ENCODE data around the gene PIK3R1.
A peak's percentile ranks its signal among the peaks of the same experiment; 100 is the strongest.

The PIK3R1 gene

DNA sequence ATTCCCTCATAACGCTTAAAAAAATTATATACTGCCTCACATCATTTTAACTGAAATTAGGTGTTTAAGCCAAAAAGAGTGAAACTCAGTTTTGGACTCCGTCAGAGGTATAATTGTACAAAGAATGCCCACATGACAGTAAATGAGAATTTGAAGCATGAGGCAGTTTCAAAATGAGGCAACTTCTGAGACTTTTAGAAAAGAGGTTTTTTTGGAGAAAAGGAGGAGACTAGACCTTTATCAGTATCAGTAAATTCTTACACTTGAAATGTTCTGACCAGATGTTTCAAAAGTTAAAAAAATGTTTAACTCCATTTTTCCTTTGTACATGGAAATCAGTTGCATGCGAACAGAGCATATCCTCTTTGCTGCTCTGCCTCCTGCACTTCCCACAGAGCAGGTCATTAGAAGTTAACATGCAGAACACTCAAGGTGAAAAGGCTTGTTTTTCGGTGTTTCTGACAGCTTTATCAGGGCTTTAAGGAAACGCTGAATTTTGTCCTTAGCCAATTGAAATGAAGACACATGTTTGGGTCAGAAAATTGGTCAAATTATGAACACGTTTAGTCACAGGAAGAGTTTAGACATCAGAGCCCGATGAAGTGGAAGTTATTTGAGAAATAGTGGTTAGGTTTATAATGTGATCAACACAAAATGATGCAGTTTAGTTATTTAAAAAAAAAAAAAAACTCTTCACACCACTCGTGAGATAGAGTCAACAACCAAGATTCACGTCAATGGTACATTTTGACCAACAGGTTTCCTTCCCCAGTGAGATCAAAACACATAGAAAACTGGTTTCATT lies 59.5 kb downstream of the PIK3R1 start:
- DNase-seq, result no peak

DNA sequence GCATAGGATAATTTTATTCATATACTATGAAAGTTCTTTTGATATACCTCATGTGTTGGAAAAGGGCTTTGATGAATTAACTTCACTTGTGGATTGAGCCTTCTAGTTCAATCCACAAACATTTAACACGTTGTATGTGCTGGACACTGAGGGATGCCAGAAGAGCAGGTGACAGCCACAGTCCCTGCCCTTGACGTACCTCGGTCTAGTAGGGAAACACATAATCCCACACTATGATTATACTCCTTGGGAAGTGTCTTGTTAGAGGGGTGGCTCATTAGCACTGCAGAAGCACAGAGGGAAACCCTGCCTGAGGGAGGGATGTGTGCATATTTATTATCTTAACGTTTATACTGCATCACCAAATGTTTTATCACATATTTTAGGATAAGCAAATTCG lies 61.2 kb downstream of the PIK3R1 start:
- DNase-seq, result no peak

DNA sequence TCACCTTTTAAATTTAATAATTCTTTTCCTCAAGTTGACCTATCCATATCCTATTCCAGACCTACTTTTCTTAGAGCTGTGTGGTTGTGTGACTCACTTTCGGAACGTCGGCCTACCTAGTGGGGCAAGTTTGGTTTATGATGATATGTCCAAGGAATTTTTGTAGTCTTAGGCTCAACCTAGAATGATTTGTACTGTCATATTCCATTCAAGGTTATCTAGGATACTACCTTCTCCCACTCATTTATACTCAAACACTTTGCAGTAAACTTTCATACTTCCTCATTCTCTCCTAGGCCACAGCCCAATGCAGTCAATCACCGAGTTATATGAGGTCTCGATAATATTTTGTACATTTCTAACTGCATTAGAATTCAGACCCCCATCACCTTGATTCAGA lies 61.9 kb downstream of the PIK3R1 start:
- no peak for DNase-seq

DNA sequence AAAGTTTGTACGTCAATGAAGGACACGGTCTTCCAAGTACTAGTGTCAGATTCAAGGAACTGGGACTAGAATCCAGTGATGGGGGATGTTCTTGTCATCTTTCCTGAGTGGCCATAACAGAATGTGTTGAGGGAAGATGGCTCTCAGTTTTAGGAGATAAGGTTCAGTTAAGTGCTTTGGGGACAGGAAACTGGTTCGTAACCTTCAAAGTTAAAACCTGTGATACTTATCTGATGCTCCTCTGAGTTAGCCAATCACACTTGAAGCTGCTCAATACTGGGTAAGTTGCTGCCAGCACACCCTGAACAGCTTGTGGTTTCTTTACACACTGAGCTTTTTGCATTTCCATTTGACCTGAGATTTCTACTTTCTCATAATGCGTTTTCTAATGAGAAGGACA lies 64.4 kb downstream of the PIK3R1 start:
- DNase-seq, result no peak

- no peak for DNase-seq
Observed at GRCh38 chr5:68282001-68282400, 66.4 kb downstream of the PIK3R1 start.

GRCh38 chr5:68283766-68284165 lies 68.2 kb downstream of the PIK3R1 start:
- DNase-seq, result no peak

DNA sequence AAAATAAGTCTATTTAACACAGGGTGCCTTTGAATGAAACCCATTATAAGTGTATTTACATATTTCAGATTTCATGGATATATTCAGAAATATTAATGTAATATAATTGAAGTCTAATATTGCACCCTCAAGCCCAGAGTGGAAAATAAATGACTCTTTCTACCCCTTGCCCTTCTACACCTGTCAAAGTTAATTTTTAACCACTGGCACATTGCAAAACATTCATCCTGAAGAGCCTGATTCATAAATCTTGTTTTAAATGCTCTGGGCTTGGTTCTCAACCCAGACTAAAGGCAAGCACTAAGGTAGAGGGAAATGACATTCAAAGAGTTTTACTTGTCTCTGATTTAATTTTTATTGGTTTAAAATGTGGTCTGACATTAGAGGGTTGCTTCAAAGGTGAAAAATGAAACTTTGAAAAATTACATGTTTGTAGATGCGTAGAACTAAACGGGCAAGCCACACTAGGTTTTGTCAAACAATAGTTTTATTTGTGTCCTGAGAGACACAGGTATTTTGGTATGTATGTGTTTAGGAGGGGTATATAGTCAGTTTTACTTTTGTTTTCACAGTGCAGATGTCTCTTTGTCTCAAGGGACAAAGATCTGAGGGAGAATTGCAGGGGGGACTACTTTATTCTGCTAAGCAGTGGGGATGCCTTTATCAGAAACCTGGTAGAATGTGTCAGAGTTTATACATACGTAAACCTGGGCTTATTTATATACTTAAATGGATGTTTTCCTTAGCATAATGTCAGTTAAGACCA lies 69.7 kb downstream of the PIK3R1 start:
- DNase-seq, result no peak

DNA sequence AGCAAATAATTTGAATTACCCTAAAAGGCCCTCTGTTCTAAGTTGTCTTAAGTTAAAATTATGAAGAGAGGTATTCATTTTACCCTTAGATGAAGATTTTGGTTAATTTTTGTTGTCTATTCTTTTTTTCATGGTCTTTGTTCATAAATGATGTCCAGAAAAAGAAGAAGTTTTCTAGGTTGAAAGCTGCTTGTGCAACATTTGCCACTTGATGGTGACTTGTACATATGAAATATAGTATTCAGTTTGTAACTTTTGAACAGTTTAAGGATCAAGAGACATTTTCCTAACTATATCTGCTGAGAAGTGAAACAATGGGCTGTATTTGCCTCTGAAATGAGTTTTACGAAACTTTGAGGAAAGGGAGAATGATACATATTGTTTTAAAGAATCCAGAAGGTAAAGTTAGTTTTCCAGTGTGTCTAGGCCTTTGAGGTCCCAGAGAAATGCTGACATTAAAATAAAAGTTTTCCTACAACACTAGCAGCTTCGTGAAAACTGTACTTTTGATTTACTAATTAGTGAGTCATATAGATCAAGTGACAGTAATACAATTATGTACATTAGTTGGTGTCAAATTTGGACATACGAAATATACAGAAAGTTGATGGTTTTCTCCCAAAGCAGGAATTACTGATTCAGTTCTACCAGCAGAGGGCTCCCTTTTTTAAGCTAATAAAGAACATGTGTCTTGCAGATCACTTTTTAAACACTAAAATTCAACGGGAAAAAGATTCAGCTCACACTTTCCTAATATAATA lies 70.5 kb downstream of the PIK3R1 start:
- DNase-seq, result peak; percentile 23 to 36

DNA sequence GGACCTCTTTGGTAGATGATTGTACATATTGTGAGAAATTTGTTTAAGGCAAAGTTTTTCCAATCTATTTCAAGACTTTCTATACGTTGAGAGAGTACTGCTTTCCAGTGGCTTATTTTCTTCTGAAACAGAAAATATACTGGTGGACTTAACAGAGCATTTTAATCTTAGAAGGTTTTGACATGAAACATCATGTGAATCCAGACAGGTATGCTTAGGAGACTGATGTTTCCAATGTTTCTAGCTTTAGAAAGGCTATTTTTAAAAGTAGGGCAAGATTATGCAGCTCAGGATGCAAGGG lies 71.0 kb downstream of the PIK3R1 start:
- no peak for DNase-seq

DNA sequence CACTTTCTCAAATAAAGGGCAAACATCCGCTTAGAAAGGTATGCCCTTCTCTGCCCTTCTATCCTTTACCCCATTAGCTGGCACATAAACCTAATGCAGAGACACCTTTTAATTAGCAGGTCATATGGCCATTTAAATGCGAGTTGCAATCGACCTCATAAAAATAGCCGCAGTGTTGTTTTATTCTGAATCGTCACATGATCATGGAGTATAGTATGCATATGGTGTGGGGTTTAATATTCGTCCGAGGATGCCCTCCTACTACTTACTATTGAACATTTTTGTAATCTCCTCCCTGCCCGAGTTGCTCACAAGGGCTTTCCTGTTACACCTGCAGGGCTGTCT lies 72.0 kb downstream of the PIK3R1 start:
- no peak for DNase-seq

DNA sequence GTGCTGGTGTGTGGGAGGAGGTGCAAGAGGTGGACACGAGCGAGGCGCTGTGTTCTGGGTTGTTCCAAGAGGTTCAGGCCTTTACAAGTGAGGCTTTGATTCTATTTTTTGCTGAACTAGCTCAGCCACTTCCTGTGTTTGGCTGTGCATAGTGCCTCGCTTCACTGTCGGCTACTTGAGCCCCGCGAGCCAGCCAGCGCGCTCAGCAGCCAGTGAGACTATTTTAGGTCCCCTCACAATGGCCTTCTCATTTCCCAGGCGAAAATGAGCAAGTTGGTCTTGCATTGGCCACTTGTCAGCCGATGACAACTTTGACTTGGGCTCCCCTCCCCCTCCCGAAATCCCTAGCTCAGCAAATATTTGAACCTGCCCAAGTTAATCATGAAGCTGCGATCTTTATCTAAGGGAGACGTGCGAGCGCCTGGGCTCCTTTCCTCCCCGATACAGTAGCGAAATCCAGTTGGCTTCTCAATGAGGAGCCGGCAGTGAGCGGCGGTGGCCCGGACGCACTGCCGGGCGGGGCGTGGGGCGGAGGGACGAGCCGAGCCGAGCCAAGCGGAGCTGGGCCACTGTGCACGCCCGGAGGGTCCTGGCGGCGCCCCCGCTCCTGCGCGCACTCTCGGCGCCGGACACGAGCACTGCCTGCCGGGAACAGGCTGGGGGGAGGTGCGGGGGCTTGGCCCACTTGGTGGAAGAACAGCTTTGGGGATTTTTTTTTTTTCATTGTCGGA lies 72.6 kb downstream of the PIK3R1 start:
- no peak for DNase-seq

DNA sequence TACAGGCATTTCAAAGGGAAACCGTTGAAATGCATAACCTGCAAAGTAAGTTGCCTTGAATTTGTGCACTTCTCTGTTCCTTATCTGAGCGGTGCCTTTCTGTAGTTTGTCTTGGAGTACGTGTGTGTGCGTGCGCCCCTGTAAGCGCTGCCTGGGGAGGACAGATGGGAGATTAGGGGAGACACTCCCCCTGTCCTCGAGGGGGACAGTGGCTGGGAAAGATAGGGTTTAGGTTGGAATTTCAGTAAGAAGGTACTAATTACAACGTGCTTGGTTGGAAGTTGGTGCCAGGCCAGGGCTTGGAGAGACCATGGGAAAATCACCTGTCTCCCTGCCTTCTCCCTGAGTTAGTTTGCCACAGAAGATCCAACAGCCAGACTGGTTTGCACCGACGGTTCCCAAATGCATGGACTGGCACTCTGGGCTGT lies 73.2 kb downstream of the PIK3R1 start:
- no peak for DNase-seq

DNA sequence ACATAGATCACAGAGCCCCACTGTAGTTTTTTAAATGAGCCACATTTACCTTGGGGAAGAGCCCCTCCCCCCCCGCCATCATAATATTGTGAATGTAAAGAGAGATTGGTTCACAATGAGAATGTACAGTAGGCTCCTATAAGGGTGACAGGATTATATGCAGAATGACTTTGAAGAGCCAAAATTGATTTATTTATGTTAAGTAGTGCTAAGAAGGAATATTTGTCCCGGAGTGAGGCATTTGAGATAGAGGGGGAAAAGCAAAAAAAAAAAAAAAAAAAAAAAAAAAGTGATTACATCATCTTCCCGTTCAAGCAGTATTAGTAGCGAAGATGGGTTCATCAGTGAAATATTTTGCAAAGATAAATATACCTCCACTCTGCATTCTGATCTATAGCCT lies 73.9 kb downstream of the PIK3R1 start:
- no peak for DNase-seq

DNA sequence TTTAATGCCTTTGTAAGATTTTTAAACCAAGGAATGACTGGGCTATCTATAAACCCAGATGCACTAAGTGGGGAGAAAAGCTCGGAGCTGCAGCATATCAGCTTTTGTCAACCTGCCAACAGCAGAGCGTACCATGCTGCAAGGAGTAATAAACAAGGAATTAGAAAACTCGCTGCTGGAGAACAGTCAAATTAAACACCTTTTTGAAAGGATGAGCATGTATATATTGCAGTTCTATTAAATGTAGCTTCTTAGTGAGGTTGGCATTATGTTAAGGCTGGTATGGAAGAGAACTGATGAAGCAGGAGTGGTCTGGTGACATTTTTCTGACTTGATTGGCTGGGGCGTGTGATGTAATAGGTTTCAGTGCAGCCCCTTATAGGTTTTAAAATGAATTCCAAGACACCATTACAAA lies 74.7 kb downstream of the PIK3R1 start:
- no peak for DNase-seq

DNA sequence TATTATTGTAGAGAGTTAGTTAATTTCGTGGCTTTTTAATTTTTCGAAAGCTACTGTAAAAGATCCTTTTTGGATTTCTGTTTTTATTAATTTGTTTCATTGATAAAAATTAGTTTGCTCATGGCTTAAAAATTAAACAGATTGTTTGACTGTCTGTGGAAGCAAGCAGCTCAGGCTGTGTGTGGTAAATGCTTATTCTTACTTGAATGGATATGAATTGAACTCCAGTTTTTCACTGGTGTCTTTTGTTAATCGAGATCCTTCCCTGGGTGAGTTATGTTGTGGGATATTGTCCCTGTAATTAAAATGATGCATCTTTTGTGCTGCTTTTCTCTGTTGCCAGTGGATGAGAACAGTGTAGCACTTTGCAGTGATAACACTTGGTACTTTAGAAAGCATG lies 75.3 kb downstream of the PIK3R1 start:
- no peak for DNase-seq

DNA sequence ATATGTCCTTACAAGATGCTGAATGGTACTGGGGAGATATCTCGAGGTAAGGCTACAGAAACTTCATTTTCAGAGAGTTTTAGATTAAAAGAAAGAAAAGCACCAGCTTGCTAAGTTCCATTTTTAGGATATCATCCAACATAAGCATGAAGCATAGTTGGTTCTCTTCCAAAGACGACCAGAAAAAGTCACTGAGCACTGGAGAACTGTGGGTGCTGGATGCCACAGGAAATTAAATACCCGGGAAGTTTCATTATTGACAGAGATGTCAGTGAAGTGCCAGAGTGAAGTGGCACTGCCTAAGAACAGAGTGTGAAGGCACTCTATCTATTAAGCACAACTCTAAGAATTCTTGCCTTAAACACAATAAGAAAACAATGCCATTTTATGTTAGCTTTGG lies 76.8 kb downstream of the PIK3R1 start:
- DNase-seq, result no peak

DNA sequence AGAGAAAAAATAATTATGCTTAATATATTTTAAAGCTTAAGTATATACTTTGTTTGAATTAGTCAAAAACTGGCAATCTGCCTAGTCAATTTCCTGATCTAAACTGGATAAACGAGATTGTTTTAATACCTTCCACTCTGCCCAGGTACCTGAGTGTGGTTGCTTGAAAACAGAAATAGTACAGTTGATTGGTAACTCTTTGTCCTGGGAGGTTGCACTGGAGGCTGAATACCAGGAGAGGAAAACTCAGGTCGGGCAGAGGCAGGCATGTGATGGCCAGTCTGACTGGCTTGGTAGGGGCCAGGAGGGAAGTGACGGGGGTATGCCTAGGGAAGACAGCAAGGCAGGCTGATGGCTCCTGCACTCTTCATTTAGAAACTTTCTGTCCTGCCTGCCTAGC lies 80.2 kb downstream of the PIK3R1 start:
- no peak for DNase-seq

- no peak for DNase-seq
Observed at GRCh38 chr5:68296895-68297294, 81.3 kb downstream of the PIK3R1 start.

DNA sequence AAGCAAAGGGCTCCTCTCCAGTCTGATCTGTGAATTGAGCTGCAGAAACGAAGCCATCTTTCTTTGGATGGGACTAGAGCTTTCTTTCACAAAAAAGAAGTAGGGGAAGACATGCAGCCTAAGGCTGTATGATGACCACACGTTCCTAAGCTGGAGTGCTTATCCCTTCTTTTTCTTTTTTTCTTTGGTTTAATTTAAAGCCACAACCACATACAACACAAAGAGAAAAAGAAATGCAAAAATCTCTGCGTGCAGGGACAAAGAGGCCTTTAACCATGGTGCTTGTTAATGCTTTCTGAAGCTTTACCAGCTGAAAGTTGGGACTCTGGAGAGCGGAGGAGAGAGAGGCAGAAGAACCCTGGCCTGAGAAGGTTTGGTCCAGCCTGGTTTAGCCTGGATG lies 82.1 kb downstream of the PIK3R1 start:
- DNase-seq, result no peak

DNA sequence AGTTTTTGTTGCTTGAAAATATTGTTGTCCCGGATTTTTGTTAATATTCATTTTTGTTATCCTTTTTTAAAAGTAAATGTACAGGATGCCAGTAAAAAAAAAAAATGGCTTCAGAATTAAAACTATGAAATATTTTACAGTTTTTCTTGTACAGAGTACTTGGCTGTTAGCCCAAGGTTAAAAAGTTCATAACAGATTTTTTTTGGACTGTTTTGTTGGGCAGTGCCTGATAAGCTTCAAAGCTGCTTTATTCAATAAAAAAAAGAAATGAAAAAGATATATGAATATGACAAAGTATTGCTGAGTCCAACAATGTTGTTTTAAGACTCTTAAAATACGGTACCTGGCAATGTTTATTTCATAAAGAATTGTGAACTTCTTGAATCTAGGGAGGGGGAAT lies 82.9 kb downstream of the PIK3R1 start:
- no peak for DNase-seq

DNA sequence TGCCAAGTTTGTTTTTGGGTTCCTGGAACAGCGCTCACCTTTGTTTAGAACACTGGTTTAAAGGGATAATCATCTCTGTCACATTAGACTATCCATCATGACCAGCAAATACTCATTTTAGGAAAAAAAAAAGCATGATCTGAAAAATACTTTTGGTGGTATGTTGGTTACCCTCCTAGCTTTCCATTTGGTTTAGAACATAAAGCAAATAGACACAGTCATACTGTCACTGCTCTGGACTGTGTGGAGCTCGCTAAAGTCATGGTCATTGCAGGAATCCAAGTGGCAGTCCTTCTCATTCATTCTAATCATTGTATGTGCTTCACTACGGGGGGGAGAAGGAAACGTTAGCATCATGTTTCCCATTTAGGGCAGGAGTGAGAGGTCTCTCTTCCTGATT lies 83.5 kb downstream of the PIK3R1 start:
- no peak for DNase-seq

GRCh38 chr5:68299575-68299974 lies 84.0 kb downstream of the PIK3R1 start:
- DNase-seq, result no peak

GRCh38 chr5:68303038-68303738 lies 87.6 kb downstream of the PIK3R1 start:
- DNase-seq, result no peak

Measured in NCI-H2081 (cell line).